GM18511 (cell line): ENCODE data around the gene UVSSA.
"Not testable (repeated sequence)": the region's sequence is repeated elsewhere in the genome, so short reads cannot be mapped to it uniquely, and the experiment has no call there.

Source experiments
- ATAC-seq: cut with Tn5 transposase; IDR thresholded peaks from one replicate; pipeline ENCODE4 v1.9.1; 2021; ENCODE audit warnings: mild to moderate bottlenecking, moderate library complexity; ENCODE audit not compliant: unreplicated experiment

The UVSSA gene

DNA sequence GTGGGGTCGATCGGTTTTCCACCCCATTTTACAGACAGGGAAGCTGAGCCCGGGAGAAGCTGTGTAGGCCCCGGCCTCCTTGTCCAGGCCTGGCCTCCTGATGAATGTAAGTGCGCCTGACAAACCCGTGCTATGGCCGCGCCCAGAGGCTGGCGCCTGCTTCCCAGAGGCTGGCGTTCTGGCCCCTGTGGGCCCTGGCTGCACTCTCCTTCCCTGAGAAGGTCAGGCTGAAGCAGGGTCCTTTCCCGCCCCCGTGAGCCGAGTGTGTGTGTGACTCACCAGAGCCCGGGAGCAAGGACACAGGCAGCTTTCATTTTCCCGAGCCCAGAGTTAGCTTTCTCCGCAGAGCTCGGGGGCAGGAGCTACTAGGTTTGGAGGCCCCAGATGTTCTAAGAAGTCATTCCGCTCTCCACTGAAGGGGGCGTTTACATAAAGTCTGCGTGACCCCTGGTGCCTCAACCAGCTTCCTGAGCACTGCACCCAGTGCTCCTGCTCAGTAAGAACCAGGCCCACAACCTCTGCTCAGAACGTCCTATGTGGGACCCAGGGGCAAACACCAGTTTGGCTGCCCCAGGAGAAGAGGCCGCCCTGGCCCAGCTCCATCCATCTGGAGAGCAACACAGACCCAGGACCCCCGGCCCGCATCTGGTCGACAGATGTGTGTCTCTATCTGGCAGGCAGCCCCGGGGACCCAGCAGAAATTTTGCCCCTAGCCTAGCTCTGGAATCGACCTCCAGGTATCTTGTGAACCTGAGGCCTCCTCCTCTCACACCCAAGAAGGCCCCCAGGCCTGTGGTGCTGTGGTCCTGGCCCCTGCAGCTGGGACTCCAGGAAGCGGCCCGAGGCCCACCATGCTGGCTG, 13.6 kb downstream of the UVSSA start:
- no peak for ATAC-seq

DNA sequence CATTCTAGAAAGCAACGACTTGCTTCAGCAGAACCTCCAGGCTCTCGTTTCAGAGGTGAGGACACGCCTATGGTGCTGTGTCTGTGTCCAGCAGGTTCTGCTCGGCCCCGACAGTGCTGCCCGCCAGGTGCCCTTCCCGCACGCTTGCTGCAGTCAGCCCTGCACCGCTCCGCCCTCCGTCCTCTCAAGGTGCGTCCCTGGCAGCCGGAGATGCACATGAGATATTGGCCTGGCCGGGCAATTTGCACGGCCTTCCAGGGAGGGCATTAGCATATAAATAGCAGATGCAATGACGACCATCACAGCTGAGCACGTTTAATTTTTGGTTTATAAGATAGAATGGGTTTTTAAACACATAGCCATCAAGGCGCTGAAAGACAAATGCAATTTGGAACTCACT, 14.4 kb downstream of the UVSSA start:
- ATAC-seq = no peak

DNA sequence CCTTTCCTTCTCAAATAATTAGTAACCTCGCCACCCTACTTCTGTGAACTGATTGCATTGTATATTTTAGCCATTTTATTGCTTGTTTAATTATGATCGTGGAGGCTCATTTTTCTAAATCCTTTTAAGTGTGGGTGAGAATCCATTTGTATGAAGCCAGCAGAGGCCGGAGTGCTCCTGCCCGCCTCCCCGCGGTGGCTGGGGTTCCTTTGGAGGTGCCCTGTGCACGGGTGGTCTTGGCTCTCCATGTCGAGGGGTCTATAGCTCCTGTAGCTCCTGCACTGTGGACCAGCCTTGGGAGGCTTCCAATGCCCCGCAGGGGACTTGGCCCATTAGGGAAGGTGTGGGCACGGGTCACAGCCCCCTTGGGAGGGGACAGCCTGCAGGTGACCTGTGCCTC, 15.0 kb downstream of the UVSSA start:
- no peak for ATAC-seq

DNA sequence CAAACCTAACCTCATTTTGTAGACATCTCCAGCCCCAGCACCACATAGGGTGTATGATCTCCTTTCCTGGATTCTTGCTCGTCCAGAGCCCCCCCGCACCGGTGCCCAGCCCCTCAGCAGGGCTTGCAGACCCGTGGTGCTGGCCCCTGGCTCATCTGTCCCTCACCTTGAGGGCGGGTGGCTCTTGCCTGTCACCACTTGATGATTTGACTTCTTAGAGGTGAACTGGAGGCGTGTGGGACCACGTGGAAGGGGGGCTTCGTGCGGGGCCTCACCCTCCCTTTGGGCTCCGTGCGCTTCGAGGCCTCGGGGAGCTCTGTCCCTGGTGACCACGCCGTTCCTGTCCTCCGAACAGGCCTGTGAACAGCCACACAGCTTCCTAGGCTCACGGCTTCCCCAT, 15.5 kb downstream of the UVSSA start:
- ATAC-seq = no peak

DNA sequence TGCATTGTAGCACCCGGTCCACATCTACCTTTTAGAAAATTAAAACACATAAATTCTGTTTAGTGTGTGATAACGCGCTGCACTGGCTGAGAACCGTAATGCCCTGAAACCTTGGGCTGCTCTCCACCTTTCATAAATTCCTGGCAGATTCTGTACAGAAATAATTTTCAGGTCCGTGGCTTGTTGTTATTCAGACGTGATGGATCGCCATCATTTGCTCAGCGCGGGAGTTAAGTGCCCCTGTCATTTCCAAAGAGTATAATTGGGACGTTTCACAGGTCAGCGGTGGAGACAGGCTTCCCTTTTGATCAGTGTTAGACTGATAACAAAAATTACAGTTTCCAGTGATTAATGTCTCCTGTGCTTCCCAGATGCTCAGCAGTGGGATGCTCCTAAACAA, 16.5 kb downstream of the UVSSA start:
- ATAC-seq = no peak

DNA sequence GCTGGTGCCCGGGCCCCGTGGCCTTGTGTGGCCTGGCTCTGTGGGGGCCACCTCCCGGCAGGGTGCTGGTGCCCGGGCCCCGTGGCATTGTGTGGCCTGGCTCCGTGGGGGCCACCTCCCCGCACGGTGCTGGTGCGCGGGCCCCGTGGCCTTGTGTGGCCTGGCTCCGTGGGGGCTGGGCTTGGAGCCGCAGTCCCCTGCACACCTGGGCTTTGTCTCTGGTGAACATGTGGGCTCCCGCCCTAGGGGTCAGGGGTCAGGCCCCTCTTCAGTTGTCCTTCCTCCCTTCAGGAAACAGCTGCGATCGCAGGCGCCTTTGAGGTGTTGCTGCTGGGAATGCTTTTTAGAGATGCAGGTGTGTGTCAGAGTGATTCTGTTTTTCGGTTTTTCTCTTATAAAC, 17.2 kb downstream of the UVSSA start:
- ATAC-seq = no peak

DNA sequence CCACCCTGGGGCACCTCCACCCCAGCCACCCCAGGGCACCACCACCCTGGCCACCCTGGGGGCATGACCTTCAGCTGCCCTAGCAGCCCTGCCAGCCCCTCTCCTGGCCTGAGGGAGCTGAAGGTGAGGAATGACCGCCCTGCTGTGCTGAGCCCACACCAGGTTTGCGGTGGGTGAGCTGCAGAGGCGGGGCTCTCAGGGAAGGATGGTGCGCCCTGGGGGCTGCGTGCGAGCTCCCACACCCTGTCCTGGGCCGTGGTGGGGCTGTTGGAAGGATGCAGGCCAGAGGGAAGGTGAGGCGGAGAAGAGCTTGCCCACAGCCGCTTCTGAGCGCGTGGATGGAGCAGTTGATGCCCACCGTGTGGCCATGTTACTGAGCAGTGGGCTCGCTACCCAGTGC, 17.7 kb downstream of the UVSSA start:
- ATAC-seq = no peak

DNA sequence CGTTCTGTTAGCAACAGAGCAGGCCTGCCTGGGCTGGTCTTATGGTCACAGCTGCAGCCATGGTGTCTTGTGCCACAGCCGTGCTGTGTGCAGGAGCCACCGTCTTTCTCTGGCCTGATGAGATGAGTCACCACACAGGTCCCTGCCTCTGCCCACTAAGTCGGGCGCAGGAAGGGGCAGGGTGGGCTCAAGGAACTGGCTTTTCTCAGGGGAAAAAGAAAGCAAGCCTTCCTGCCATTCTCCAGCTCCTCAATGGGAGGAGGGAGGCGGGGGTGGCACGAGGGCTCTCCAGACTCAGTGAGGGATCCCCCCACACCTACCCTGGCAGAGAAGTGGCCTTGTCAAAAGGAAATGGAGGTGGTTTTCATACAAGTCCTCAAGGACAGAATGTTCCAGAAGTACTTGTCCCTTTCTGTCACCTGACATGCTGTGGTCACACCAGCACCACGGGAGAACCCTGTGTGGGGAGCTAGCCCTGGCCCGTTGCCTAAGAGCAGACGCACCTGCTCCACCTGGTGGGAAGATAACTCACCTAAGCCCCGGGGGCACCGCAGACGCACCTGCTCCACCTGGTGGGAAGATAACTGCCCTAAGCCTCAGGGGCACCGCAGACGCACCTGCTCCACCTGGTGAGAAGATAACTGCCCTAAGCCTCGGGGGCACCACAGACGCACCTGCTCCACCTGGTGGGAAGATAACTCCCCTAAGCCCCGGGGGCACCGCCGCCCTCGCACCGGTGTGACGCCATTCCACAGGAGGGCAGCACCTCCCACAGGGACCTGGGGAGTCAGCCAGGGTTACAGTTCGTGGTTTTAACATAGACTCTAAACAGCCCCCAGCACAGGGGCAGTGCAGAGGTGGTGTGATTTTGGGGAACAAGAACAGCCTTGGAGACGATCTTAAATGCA, 18.5 kb downstream of the UVSSA start:
- no peak for ATAC-seq

DNA sequence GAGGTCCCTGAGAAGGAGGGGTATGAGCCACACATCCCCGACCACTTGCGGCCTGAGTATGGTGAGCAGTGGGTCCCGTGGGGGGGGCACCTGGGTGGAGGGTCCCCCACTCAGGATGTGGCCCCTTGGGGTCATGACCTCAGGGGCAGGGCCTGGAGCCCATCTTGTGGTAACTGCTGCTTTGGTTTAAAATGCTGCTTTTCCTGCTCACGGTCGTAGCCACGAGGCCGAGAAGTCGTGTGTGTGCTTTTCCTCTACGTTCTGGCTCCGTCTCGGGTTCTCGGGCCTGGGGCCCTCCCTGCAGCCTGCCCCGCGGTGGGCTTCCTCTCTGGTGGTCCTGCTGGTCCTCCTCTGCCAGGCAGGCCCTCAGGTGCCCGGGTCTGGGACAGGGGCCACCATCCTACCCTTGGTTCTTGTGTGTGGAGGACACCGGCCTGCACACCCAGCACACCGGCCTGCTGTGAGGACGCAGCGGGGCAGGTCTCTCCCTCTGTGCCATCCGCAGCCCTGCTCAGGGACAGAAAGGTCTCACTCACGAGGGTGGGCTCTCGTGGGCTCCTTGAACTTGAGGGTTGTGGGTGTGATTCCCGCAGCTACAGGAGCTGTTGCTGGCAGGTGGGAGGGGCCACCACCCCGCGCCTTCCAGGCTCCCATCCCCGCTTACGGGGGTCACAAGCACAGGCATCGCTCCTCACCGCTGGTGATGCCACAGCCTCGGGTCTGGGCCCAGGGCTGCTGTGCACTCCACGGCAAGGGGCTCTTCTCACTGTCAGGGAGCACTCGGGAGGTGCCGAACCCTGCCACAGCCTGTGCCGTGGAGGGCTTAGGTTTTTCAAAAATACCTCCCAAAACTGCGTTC, 19.6 kb downstream of the UVSSA start:
- ATAC-seq = no peak

DNA sequence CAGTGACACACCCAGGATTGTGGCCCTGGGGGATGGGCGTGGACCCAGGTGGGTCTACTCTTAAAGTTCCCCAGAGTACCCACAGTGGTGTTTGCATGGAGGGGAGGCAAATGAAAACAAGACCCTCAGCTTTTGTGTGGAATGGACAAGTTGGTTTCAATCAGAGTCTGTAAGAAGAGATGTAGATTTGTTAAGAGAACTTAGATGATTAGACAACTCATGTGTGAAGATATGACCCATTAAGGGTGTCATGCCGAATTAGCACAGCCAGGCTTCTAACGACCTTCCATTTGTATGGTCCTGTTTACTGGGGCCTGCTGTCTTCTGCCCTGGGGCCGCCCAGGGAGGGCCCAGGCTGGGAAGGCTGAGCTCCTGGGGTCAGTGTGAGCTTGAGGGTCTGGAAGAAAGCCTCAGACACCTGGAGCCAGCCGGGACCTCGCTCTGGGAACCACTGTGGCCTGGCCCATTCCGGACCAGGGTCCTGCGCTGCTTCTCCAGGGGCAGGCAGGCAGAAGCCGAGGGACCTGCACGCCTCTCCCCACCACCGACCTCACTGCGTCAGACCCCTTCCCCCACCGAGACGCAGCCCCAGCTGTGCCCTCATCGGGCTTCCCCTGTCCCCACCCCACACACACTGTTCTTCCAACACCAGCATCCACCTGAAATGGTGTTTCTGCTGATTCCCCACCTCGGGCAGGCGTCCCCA, 20.4 kb downstream of the UVSSA start:
- no peak for ATAC-seq

DNA sequence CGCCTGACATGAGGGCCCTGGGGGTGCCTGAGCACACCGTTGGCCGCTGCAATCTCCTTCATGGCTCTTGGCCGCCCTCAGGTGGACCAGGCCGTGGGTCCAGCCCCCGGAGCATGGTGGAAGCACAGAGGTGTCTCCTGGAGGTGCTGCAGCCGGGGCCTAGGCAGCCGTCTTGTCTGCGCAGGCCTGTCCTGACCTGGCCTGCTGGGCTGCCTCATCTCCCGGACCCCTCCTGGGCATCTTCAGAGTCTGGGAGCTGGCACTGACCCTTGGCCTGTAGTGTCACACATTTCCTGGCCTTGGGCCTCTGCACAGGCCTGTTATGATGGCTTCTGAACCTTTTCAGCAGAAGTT, 20.9 kb downstream of the UVSSA start:
- no peak for ATAC-seq

DNA sequence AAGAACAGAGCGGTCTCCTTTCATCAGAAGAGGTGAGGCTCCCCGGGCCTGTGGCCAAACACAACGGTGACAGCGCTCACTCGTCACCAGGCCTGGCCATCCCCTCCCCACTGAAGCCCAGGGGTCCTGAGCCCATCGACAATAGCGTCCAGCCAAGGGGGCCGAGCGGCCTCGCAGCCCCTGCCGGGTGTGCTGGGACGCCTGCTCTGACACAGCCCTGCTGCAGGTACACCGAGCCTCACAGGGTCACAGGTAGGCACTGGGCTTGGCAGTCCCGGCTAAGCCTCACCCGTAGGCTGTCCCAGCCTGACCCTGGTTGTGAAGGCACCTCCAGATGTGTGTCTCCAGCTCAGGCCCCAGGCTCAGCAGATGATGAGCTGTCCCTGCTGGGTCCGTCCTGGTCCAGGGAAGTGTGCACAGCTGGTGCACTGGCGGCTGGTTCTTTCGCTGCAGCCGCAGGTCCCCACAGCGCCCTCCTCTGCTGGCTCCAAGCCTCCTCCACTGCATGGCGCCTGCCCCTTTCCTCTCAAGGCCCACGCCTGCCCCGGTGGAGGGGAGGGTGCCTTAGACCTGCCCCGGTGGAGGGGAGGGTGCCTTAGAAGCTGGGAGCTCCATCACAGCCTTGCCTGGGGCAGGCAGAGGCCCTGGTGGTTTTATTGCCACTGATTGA, 21.5 kb downstream of the UVSSA start:
- ATAC-seq = no peak

DNA sequence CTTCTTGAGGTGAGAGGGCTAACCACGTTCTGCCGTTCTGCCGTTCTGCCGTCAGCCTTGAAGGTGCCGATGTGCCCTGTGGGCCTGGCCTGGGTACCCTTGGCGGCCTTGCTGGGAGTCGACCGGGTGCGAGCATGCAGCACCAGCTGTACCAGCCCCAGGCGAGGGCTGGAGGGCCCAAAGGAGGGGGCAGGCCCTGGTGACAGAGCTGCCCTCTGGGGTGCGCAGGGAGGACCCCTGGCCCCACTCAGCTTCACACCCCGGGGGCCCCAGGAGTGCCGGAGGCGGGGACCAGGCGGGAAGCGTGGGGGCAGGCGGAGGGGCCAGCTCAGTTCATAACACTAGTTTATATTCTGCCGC, 22.1 kb downstream of the UVSSA start:
- ATAC-seq = no peak

DNA sequence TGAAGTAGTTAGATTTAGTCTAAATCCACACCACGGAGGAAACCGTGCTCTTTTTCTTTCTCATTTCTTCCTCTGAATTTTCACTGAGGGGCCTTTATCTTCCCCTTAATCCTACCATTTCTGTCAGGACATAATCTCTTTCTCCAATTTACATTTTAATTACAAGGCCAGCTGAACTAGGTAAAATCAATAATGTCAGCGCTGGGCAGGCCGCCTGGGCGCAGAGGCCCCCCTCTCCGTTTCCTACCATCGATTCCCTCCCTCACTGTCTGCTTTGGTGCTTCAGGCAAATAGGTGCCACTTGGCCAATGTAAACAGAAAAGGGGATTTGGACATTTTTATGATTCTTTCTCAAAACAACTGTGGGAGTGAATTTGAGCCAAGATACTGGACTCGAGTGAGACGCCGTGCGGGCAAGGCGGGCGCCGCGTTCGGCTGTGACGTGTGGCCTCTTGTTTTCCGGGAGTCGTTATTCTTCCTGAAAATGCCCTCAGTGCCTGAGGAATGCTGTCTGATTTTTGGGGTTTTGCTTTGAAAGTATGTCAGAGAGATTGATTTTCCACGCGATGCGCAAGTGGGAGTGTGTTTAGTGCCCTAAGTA, 22.6 kb downstream of the UVSSA start:
- no peak for ATAC-seq

DNA sequence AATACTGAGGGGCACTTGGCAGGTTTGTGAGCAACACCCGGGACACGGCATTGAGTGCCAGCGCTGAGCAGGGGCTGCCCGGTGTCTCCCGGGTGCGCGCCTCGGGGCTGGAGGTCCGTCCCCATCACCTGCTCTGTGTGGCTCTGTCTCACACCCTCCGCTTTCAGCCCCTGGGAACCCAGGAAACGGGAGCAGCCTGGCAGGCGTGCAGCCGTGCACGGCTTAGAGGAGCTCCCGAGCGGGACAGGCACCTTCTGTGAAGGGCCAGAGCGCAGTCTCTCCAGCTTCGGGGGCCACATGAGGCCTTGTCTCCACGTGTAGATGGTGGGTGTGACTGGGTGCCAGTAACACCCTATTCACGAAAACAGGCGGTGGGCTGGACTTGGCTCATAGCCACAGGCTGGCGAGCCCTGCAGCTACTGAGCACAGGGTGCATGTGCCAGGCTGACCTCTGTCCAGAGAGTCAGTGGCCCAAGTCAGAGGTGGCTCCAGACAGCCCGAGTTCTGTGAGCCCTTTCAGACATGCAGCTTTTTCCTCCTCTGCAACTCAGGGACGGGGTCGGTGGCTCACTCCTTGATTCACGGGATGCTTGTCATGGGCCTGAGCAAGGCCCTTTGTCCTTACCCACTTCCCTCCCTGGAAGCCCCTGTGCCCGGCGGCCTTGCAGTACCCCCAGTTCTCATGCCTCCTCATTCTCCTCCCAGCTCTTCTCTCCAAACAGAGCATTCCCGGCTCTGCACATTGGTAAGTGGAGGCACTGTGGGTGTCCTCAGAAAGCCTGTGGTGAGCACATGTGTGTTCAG, 23.5 kb downstream of the UVSSA start:
- ATAC-seq = no peak

DNA sequence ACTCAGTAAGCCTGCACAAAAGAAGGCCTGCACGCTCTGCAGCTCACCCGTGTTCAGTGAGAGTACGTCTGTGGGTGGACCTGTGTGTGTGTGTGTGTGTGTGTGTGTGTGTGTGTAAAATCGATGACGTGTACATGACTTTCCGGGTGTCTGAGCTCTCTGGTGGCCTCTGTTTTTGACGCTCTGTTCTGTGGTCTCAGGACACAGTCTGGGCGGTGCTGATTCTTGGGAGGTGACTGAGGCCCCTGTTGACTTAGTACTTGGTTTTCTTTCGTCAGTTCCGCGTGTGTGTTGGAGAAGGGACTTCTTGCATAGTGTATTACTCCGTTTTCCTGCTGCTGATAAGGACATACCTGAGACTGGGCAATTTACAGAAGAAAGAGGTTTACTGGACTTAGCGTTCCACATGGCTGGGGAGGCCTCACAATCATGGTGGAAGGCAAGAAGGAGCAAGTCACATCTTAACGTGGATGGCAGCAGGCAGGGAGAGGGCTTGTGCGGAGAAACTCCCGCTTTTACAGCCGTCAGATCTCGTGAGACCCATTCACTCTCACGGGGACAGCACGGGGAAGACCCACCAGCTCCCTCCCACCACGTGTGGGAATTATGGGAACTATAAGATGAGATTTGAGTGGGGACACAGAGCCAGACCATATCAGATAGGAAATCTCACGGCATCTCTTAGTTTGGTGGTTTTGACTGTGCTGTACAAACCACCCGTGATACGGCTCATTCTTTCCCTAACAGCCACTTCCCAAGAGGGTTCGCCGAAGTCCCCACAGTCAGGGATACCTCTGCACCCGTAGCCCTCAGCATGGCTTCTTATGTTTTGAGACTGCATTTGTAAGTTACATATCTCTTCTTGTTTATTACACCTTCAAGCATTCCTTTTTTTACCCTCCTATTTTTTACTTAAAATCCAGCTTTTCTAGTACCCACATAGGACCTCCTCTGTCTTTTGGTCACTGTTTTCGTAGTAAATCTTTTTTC, 24.5 kb downstream of the UVSSA start:
- no peak for ATAC-seq

DNA sequence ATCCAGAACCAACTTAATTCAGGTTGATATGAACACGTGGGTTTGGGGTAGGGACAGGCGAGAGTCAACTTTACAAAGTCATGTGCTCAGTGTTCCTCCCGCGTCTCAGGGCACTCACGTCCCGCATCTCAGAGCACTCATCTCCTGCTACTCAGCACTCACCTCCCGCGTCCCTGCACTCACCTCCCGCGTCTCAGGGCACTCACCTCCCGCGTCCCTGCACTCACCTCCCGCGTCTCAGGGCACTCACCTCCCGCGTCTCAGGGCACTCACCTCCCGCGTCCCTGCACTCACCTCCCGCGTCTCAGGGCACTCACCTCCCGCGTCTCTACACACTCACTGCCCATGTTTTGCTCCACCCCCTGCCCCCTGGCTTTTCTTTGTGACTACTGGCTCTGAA, 25.6 kb downstream of the UVSSA start:
- not testable (repeated sequence) for ATAC-seq
